ENCODE measurements around the gene TTC9B.

Gene TTC9B

DNA sequence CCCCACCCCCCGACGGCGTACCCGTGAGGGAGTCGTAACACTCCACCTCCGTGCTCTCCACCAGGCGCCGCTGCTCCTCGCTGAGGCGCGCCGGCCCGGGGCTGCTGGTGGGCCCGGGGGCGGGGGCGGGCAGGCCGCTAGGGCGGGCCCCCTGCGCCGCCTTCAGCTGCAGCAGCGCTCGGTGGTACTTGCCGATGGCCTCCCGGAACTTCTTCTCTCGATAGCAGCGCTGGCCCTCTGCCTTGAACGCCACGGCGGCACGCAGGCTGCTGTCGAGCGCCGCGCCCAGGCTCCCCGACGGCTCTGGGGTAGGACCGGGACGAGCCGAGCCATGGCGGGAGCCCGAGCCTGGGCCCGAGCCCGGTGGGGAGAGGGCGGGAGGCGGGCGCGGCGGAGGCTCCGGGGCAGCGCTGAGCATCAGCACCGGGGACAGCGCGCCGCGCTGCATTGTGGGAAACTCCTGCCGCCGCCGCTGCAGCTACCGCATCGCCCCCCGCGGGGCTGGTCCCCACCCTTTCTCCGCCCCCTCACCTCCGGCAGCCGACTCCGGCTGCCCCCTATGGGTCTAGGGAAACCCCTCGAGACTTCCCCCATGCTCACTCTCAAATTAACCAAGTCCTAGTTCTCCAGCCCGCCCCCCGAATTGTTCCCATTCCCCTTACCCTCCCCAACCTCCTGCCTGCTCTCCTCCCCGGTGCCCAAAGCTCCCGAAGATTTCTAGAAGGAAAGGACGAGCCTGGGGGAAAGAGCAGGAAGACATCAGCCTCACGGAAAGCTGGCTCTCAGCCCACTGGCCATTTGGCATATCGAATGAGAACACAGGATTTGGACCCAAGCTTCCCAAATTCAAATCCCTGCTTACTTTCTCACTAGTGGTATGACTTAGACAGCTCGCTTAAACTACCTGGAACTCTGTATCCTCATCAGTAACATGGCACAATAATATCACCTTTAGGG is at the start of gene TTC9B:
Gene TTC9B, minus strand, starts transcription at position 451 of the 957 bp plus-strand sequence. Its CDS starts 3 bp downstream, at position 448.
- no peaks in the 10 kb centered on the region for H3K9me3 ChIP-seq (ENCODE audit: severe bottlenecking)
- TF ChIP-seq, protein P1, sequence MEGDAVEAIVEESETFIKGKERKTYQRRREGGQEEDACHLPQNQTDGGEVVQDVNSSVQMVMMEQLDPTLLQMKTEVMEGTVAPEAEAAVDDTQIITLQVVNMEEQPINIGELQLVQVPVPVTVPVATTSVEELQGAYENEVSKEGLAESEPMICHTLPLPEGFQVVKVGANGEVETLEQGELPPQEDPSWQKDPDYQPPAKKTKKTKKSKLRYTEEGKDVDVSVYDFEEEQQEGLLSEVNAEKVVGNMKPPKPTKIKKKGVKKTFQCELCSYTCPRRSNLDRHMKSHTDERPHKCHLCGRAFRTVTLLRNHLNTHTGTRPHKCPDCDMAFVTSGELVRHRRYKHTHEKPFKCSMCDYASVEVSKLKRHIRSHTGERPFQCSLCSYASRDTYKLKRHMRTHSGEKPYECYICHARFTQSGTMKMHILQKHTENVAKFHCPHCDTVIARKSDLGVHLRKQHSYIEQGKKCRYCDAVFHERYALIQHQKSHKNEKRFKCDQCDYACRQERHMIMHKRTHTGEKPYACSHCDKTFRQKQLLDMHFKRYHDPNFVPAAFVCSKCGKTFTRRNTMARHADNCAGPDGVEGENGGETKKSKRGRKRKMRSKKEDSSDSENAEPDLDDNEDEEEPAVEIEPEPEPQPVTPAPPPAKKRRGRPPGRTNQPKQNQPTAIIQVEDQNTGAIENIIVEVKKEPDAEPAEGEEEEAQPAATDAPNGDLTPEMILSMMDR (IDR thresholded peaks at IDR 0.05; ENCODE audit: poor library complexity, severe bottlenecking): no peak
- peaks cover 33% of the 10 kb centered on the region for H3K27me3 ChIP-seq (ENCODE audit: insufficient read depth, poor library complexity, severe bottlenecking)
- ATAC-seq (ENCODE audit: low read depth): no peak
- no peaks in the 10 kb centered on the region for H3K36me3 ChIP-seq (ENCODE audit: low read depth)
- H3K4me3 ChIP-seq (ENCODE audit: severe bottlenecking): no peak within 1 kb of the TSS
- DNase-seq (ENCODE audit: low spot score): no peak
- H3K4me1 ChIP-seq (ENCODE audit: insufficient read depth, poor library complexity, severe bottlenecking): no peaks in the 10 kb centered on the region
- H3K27ac ChIP-seq (ENCODE audit: poor library complexity, severe bottlenecking): no peak within 1 kb of the TSS

DNA sequence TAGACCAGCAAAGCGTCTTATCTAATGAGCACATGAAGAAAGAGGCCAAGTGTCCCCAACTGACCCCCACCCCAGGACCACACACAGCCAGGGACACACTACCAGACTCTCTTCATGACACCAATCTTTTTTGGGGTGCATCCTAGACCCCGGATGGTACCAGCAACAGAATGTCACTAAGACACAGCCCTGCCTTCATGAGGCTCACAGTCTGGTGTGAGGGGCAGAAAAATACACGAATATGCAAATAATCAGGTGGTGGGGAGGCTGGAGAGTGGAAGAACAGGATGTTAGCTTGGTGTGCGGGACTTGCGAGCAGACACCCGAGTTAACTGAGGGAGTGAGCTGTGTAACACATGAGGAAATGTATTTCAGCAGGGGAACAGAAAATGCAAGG is 49.4 kb upstream of the TTC9B start:
- Histone ChIP-seq H3K4me1 (ENCODE audit: insufficient read depth, poor library complexity, severe bottlenecking) (no peaks in the 10 kb centered on the region), H3K9me3 (ENCODE audit: severe bottlenecking) (no peaks in the 10 kb centered on the region), H3K4me3 (ENCODE audit: severe bottlenecking) (no peak overlapping the region), H3K27ac (ENCODE audit: poor library complexity, severe bottlenecking) (no peak overlapping the region), H3K27me3 (ENCODE audit: insufficient read depth, poor library complexity, severe bottlenecking) (no peaks in the 10 kb centered on the region), H3K36me3 (ENCODE audit: low read depth) (peaks cover 17% of the 10 kb centered on the region)
- ATAC-seq (ENCODE audit: low read depth) (no peak), DNase-seq (ENCODE audit: low spot score) (no peak)
- TF ChIP-seq, protein P1 (IDR thresholded peaks at IDR 0.05; ENCODE audit: poor library complexity, severe bottlenecking): no peak

DNA sequence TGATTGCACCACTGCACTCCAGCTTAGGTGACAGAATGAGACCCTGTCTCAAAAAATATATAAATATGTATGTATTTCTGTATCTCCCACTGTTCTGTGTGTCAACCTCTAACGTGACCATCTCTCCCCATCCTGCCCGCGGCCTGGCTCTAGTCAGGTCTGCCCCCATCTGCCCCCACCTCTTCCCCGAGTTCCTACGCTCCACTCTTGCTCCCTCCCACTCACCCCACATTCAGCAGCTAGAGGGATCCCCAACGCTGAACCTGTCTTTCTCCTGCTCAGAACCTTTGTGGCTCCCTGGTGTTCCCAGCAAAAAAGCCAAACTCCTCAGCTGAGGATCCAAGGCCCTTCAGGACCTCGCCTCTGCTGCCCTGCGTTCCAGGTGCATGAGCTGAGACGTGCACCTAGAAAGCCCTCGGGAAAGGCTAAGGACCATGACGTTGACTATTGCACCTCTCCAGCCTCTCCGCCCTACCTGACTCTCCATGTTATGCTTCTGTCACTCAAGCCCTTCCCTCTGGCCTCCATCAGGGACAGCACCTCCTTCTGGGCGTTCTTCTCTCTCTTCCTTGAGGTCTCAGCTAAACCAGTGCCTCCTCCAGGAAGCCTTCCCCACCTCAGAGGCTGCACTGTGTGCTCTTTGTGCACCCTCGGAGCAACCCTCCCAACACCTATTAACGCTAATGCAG is 48.9 kb upstream of the TTC9B start:
- H3K36me3 ChIP-seq (ENCODE audit: low read depth): peaks cover 17% of the 10 kb centered on the region
- DNase-seq (ENCODE audit: low spot score) (no peak), ATAC-seq (ENCODE audit: low read depth) (no peak)
- H3K27ac ChIP-seq (ENCODE audit: poor library complexity, severe bottlenecking): no peak overlapping the region
- TF ChIP-seq, protein P1 (IDR thresholded peaks at IDR 0.05; ENCODE audit: poor library complexity, severe bottlenecking): no peak
- H3K9me3 ChIP-seq (ENCODE audit: severe bottlenecking): no peaks in the 10 kb centered on the region
- no peaks in the 10 kb centered on the region for H3K4me1 ChIP-seq (ENCODE audit: insufficient read depth, poor library complexity, severe bottlenecking)
- no peaks in the 10 kb centered on the region for H3K27me3 ChIP-seq (ENCODE audit: insufficient read depth, poor library complexity, severe bottlenecking)
- H3K4me3 ChIP-seq (ENCODE audit: severe bottlenecking): no peak overlapping the region

DNA sequence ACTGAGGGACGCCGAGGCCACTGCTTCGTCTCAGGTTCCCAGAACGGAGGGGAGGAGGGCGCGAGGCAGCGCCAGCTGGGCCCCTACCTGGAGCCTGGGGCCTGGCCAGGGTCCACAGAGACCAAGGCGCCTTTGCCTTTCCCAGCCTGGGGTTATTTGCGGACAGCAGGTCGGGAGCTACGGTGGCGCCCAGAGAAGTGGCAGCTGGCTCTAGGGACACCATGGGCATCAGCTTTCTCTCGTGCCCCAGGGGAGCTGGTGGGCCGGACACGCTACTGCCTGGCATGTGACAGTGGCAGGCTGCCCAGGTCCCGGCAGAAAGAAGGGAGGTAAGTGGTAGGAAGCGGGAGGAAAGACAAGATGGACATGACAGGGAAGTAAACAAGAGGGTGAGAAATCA is 47.9 kb upstream of the TTC9B start:
- Histone ChIP-seq H3K27ac (ENCODE audit: poor library complexity, severe bottlenecking) (no peak overlapping the region), H3K9me3 (ENCODE audit: severe bottlenecking) (no peaks in the 10 kb centered on the region), H3K36me3 (ENCODE audit: low read depth) (peaks cover 17% of the 10 kb centered on the region), H3K4me1 (ENCODE audit: insufficient read depth, poor library complexity, severe bottlenecking) (no peaks in the 10 kb centered on the region), H3K4me3 (ENCODE audit: severe bottlenecking) (no peak overlapping the region), H3K27me3 (ENCODE audit: insufficient read depth, poor library complexity, severe bottlenecking) (no peaks in the 10 kb centered on the region)
- ATAC-seq (ENCODE audit: low read depth) (no peak), DNase-seq (ENCODE audit: low spot score) (no peak)
- TF ChIP-seq, protein P1 (IDR thresholded peaks at IDR 0.05; ENCODE audit: poor library complexity, severe bottlenecking): no peak

Measured in RWPE2 (cell line).